HG02884 (cell line): Measurements from ENCODE around the gene CCDC127.
"Not testable (repeated sequence)": the region's sequence is repeated elsewhere in the genome, so short reads cannot be mapped to it uniquely, and the experiment has no call there.

ENCODE experiments used
- ATAC-seq: cut with Tn5 transposase; IDR thresholded peaks from one replicate; pipeline ENCODE4 v1.9.1; 2021; ENCODE audit warnings: mild to moderate bottlenecking, moderate library complexity; ENCODE audit not compliant: unreplicated experiment

The CCDC127 gene

DNA sequence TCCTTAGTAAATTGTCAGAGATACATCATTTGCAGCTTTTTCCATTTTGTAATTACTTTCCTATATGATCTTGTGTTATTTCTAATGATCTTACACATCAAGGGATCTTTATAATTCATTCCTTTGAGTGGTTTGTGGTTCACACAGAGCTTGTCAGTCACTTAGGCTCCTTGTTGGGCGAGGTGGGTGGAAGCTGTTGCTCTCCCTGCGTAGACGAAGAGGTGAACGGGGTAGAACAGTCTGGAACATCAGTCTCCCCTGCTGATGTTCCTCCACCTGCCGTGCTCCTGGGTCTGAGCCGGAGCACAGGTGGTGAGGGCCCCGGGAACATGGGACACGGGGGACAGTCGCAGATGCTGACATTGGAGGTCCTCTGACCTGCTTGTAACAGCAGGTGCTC lies 17.6 kb upstream of the CCDC127 start:
- ATAC-seq = not testable (repeated sequence)

DNA sequence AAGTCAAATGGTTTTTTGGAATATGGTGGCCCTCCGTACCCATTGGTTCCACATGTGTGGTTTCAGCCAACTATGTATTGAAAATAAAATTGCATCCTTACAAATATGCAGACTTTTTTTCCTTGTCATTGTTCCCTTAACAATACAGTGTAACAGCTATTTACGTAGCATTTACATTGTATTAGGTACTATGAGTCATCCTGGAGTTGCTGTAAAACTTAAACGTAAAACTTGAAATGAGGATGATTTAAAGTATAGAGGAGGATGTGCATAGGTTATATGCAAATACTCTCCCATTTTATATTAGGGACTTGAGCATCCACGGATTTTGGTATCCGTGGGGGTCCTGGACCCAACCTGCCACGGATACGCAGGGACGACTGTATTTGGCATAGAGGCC lies 16.5 kb upstream of the CCDC127 start:
- no peak for ATAC-seq

DNA sequence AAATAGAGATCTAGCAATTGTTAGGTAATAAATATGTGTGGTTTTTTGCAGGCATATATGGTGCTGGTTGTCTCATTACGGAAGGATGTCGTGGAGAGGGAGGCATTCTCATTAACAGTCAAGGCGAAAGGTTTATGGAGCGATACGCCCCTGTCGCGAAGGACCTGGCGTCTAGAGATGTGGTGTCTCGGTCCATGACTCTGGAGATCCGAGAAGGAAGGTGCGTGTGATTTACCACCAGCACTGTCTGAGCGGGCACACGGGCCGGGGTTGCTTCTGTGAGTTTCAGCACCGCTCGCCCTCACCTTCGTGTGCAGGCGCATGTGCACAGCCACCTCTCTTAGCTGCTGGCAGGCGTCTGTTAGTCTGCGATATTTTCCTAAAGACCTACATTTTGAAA lies 15.5 kb upstream of the CCDC127 start:
- ATAC-seq = not testable (repeated sequence)

DNA sequence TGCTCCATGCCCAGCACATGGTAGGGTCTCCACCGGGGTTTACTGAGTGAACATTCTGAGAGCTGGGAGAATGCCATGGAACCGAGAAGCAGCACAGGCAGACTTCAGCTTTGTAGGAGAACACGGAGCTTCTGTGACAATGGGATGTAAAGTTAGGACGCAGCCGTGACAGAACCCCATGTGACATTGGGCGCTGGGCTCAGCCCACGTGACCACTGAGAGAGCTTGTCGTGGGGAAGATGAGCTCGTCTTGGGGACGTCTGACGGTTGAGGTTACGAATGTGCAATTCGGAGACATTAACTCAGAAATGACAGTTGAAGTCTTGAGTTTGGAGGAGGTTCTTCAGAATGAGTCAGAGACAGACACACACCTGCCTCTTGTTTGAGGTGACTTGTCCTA lies 13.7 kb upstream of the CCDC127 start:
- ATAC-seq = no peak

DNA sequence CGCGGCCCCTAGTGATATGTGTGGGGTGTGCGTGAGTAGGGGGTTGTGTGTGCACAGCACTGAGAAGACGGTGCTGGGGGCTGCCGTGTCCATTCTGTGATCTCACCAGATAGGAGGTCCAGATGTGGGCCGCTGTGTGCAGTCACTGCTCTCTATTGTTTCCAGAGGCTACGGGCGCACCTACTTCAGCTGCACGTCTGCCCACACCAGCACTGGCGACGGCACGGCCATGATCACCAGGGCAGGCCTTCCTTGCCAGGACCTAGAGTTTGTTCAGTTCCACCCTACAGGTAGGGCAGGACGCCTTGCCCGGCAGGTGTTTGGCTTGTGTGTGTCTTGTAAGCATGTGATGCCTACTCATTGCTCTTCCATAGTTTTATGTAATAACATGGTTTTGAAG lies 12.8 kb upstream of the CCDC127 start:
- no peak for ATAC-seq

DNA sequence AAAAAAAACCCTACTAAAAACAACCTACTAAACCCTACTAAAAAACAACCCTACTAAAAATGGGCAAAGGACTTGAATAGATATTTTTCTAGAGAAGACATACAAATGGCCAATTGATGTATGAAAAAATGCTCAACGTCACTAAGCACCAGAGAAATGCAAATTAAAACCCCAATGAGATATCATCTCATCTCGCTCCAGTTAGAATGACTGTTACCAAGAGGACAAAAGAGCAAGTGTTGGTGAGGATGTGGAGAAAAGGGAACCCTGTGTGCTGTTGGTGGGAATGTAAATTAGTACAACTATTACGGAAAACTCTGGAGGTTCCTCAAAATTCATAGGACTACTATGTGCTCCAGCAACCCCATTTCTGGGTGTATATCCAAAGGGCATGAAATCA lies 10.9 kb upstream of the CCDC127 start:
- no peak for ATAC-seq

DNA sequence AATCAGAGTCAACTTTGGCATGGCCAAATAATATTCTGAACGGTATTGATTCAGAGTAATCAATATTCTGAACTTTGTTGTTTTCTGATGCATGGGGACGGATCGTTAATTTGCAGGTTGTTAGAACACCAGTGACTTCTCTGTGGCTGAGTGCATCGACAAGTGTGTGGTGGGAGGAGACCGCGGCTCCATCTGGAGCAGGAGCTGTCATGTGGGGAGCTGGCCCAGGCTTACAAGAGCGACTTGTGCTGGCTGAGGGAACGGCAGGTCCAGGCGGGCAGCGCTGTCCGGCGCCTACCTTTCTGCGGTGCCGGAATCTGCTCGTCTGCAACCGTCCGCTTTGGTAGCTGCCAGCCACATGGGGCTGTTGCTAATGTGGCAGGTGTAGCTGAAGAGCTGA lies 9.4 kb upstream of the CCDC127 start:
- ATAC-seq = not testable (repeated sequence)

DNA sequence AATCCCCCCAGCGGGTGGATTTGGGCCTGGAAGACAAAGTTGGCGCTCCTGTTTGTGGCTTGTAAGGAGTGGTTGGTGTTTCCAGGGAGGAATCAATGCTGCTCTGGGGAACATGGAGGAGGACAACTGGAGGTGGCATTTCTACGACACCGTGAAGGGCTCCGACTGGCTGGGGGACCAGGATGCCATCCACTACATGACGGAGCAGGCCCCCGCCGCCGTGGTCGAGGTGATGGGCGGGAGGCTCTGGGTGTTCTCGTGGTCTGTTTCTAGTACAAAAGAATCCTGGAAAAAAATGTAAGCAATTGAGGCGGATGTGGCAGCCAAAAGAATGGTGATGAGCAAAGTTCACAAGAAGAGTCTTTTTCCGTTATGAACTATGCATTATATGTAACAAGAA lies 7.4 kb upstream of the CCDC127 start:
- no peak for ATAC-seq

DNA sequence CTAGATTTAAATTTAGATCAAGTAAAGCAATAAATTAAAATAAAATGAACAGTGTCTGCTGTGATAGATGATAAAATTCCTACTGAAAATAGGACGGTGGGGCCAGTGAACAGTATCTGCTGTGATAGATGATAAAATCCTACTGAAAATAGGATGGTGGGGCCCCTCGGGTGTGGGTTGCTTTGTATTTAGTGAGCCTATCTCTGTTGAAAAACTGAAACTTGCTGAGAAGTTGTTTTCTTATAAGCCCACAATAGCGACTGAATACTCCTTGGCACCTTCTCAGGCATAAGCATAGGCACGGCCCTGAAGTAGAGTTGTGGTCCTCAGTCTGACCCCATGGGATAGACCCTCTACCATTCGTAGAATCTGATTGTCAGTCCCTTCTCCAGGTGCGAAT lies 5.8 kb upstream of the CCDC127 start:
- ATAC-seq = no peak

DNA sequence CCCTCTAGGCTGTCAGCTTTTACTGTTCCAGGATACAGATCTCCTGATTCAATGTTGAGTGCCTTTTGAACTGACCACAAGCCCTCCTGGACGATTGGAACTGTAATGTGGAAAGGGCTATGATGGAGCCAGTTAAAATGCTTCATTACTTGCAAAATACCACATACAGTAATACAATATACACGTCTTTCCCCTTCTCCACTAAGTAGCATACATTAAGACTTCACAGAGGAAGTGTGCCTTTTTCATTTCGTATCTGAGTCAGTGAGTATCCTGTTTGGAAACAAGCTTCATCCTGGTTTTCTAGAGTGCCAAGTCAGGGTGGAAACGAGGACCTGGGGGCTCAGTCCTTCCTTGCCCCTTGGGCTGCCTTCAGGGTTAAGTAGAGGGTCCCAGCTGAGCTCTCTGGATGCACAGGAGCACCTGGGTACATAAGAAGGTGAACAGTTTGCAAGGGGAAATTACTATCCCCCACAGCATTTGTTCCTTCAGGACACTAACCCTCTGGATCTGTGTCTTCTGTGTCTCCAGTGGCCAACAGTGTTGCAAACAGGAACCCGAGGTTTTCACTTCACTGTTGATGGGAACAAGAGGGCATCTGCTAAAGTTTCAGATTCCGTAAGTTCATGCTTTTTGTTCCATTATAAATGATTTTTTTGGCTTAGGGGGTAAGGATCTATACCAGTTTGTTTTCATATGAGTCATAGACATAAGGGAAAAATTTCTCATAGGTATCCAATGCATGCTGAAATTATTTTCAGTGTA lies 5.2 kb upstream of the CCDC127 start:
- ATAC-seq = not testable (repeated sequence)

DNA sequence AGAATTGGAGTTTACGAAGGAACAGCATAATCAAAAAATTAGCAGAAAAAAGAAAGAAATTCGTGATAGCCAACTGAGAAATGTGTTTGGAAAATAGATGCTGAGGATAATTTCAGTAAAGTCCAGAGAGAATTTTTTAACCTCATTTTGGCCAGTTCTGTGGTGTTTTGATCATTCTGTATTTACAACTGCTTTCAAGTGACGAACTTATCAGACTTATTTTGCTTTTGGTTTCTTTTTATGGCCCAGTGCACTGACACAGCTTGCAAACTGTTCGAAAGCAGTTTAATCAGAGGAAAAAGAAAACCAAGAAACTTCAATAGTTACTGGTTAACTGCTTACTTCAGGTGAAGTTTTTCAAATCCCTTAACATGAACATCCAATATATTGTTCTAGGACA lies 2.0 kb upstream of the CCDC127 start:
- ATAC-seq = peak; percentile 38

DNA sequence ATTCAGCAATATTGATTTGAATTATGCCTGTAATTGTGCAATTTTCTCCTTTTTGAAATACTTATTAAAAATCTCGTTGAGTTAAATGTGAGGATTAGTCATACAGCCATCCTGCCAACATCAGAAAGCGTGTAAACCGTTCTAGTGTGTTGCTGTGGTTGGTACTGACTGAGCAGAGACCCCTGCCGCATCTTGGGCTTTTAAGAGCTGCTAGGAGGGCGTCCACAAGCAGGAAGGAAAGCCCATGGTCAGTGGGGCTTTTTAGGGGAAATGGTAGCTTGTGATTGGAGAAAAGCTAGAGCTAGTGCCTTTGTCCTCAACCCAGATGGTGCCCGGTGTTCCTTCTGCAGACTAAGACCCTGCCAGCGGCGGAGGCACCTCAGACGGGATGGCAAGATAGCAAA lies 1.5 kb upstream of the CCDC127 start:
- no peak for ATAC-seq

DNA sequence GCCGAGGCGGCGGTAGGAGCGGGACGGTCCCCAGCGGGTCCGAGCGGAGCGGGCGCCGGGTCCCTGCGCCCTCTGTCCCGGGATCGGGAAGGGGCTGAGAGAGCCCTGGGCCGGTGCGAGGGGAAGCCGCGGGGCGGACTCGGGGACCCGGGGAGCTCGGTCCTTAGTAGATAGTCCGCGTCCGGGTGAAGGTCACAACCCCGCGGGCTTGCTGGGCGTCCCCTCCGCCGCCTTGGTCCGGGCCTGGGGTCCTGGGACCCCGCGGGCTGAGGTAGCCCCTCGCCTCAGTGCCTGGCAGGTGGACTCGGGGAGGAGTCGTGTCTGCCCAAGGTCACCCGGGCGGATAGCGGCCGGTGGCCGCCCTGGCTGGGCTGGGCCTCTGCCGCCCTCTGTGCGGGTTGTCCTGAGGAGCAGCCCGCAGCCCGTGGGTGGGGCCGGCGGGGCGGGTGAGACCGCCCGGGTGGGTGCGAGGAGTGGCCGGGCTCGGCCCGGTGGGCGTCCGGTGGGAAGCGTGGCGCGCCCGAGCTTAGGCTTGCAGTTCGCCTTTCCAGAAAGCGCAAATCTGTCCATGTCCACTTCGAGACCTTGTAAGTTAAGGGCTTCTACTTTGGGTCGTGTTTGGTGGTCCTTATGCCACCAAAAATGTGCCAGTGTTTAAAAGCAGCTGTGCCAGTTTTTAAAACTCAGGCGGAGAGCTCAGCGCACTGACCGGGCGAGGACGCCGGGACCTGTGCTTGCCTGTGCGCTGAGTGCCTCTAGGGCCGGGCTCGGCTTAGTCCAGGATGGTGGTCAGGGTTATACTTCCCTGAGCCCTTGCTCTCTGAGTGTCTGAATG lies 721 bp upstream of the CCDC127 start:
- ATAC-seq = peak; percentile 15

DNA sequence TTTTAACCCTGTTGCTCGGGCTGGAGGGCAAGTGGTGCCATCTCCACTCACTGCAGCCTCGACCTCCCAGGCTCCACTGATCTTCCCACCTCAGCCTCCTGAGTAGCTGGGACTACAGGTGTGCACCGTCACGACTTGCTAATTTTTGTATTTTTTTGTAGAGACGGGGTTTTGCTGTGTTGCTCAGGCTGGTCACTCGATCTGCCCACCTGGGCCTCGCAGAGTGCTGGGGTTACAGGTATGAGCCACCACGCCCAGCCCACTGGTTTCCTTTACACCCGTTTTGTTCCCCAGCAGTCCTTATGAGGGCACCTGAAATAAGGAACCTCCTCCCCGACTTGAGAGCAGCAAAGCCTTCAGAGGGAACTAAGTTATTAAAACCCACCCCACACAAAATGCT lies 1.9 kb downstream of the CCDC127 start:
- not testable (repeated sequence) for ATAC-seq

DNA sequence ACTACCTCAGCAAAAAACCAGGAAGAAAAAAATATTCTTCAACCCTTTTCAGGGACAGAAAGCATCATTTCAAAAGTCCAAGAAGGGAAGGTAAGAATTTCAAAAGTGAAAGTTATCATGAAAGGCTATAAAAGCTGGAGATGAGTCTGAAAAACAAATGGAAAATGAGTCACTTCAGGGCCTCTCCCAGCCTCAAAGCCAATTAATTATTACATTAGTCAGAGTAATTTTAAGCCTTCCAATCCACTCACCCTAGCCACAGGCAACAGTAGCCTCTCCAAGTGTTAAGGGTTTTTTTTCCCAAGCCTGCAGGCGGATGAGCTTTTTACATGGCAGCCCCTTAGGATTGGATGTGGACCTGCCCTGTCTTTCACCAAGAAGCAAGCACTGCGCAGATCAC lies 2.7 kb downstream of the CCDC127 start:
- not testable (repeated sequence) for ATAC-seq

DNA sequence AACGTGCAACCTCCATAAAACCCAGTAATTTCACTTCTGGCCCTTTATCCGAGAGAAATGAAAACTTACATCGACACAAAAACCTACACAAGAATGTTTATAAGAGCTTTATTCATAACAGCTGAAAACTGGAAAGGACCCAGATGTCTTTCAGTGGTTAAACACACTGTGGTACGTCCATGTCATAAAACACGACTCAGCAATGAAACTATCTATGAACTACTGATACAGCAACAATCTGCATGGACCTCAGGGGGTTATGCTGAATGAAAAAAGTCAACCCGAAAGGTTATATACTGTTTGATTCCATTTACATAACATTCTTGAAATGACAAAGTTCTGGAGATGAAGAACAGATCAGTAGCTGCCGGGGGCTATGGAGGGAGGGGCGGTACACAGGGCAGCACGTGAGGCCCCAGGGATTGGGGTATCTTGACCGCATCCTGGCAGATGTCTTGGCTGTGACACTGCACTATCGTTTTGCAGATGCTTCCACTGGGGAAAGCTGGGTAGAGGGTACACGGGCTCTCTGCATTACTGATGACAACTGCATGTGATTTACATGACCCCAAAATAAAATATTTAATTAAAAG lies 4.1 kb downstream of the CCDC127 start:
- no peak for ATAC-seq

DNA sequence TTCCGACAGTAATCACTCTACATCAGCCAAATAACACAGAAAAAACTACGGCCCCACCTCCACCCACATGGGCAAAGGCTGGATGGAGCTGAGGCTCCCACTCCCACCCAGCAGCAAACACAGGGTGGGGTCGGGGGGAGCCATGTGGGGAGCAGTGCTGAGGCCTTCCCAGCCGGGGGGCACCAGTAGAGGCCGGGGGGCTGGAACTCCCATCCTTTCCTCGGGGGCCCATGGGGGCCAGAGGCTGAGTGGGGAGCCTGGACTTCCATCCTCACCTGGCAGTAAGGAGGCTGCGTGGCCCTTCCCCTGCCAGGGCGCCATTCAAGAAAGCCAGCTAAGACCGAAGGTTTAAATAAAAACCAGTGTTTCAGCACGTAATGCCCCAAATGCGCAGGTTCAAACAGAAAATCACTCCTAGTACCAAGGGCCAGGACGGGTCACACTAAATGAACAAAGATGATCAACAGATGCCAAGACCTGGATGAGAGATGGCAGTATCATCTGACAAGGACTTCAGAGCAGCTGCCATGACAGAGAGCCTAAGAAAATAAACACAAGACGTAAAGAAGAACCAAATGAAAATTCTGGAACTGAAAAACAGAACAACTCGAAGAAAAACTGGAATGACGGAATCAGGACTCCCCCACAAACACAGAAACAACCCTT lies 9.4 kb downstream of the CCDC127 start:
- no peak for ATAC-seq

DNA sequence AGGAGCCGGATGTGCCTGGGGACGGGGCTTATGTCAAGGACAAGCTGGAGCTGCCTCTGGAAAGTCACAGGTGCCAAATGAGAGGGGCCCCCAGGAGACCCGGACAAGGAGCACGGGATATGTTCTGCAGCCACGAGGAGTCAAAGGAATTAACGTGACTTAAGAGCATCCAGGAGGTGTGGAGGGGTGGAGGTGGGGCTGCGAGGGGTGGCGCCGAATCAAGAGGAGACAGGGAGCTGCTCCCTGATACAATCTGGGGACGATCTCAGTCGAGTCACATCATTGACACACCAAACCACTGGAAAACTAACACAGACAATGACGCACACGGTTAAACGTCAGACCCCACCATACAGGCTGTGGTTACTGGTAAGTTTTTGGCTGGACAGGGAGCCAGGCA lies 10.4 kb downstream of the CCDC127 start:
- no peak for ATAC-seq

DNA sequence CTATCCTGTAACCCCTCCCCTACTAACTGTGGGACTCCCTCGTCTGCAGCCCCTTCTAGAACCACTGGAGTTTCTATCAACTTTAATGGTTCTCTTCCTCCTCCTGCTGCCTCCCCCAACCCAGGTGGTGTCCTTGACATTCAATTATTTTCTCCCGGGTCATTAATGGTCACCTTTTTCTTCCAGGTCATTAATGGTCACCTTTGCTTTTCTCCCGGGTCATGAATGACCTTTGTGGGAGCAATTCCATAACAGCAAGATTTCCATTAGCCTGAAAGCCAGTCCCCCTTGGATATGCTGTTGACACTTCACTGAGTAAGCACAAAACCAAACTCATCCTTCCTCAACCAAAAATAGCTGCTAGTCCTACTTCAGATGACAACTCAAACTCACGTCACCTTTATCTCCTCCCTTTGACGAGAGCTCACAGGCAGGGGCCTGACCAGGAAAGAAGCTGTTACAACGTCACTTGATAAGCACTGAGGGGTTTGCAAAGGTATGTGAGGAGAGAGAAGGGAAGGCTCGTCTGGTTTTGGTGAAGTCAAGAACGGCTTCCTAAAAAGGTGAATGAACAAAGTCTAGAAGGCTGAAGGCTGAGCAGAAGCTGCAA lies 10.9 kb downstream of the CCDC127 start:
- ATAC-seq = no peak

DNA sequence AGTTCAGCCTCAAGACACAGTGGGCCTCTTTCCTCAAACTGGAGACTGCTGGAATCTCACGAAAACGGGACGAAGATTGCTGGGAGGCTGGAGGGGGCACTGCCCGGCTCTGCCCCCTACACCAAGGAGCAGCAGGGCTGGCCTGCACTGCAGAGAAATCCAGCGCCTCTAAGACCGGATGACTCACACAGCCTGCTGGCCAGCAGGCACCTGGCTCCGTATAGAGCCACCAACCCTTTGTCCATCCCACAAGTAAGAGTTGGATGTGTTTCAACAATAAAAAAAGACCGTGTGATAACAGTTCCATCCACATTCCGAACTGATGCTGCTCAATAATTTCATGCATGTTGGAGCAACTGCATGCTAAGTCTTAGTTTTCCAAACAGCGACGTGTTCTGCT lies 11.5 kb downstream of the CCDC127 start:
- no peak for ATAC-seq
